A673 (cell line): ENCODE data around the gene TYW5. TPM values are rescaled to one million over a fixed set of nuclear protein-coding genes. Genes with fewer than 3 reads are reported as not detected.

ENCODE experiments used
- BruUV-seq: library from RNA; stranded (reverse); fragments of 400-500 nt; replicated peaks from 2 replicates; lab custom pipeline; 2021; lab: Mats Ljungman, UMichigan
- CTCF ChIA-PET: fragments of 300-600 bp; sonication (Branson Sonifier 250); formaldehyde crosslinking; loops from one replicate; lab custom pipeline; 2022; ENCODE audit warnings: antibody characterized with exemption; lab: Charles Lee
- POLR2A ChIA-PET: fragments of 300-600 bp; sonication (Branson Sonifier 250); formaldehyde crosslinking; loops from one replicate; lab custom pipeline; 2022; ENCODE audit warnings: antibody characterized with exemption; ENCODE audit not compliant: low non-redundant PET; lab: Charles Lee
- DNase-seq: peaks from one replicate; pipeline ENCODE4 v3.0.0-alpha.2; 2015; ENCODE audit warnings: low spot score
- H3K27ac ChIP-seq: fragments of 200-600 bp; sonication (generic); 2 replicates; pipeline ENCODE4 v1.5.1; 2016; ENCODE audit warnings: mixed run types, low read depth, mild to moderate bottlenecking, mixed read lengths, antibody characterized with exemption, low read length; ENCODE audit not compliant: poor library complexity, severe bottlenecking
- H3K27me3 ChIP-seq: fragments of 200-600 bp; sonication (generic); replicated peaks from 2 replicates; pipeline ENCODE4 v1.6.1; 2017; ENCODE audit warnings: mixed run types, low read depth, mild to moderate bottlenecking, mixed read lengths, antibody characterized with exemption, low read length; ENCODE audit not compliant: insufficient read depth, poor library complexity
- H3K36me3 ChIP-seq: fragments of 200-600 bp; sonication (generic); 2 replicates; pipeline ENCODE4 v1.6.1; 2016; ENCODE audit warnings: mixed run types, mild to moderate bottlenecking, mixed read lengths, antibody characterized with exemption, low read length; ENCODE audit not compliant: insufficient read depth, poor library complexity, severe bottlenecking
- H3K4me1 ChIP-seq: fragments of 200-600 bp; sonication (generic); 2 replicates; pipeline ENCODE4 v1.6.1; 2017; ENCODE audit warnings: mixed run types, mild to moderate bottlenecking, mixed read lengths, antibody characterized with exemption, low read length; ENCODE audit not compliant: insufficient read depth, poor library complexity, severe bottlenecking
- H3K4me3 ChIP-seq: fragments of 200-600 bp; sonication (generic); 2 replicates; pipeline ENCODE4 v1.5.1; 2016; ENCODE audit warnings: low read depth, mixed run types, mild to moderate bottlenecking, mixed read lengths, low read length; ENCODE audit not compliant: poor library complexity, severe bottlenecking
- H3K9me3 ChIP-seq: fragments of 200-600 bp; sonication (generic); 2 replicates; pipeline ENCODE4 v1.6.1; 2016; ENCODE audit warnings: mixed run types, low read depth, mild to moderate bottlenecking, mixed read lengths, antibody characterized with exemption, low read length; ENCODE audit not compliant: poor library complexity, severe bottlenecking
- EZH2 ChIP-seq: fragments of 200-600 bp; sonication (generic); IDR thresholded peaks from 2 replicates; pipeline ENCODE4 v1.6.1; 2017; ENCODE audit warnings: borderline replicate concordance, low read depth, mild to moderate bottlenecking, mixed read lengths, antibody characterized with exemption, low read length; ENCODE audit not compliant: poor library complexity, severe bottlenecking
- intact Hi-C: fragments of 100-400 bp; cut with micrococcal nuclease; formaldehyde crosslinking; loops from one replicate; pipeline ENCODE4 v1.10.0; 2022; ENCODE audit not compliant: unreplicated experiment
- total RNA-seq: library from RNA; stranded (reverse); gene quantifications from 2 replicates; pipeline ENCODE4 v1.2.3, GENCODE V29; 2021
- TF ChIP-seq, protein P1 (sequence below): fragments of 300-800, 200-600 bp; sonication (generic); conservative IDR thresholded peaks from 2 replicates; pipeline ENCODE4 v1.5.1; 2017; ENCODE audit warnings: low read depth, mild to moderate bottlenecking, antibody characterized with exemption, low read length, moderate library complexity, mixed read lengths

TYW5 gene
- total RNA-seq, 1 experiment from 2014 or later: 6.9 TPM

GRCh38 chr2:199962203-199962602, 6.9 kb upstream of the TYW5 start:
- no peak for DNase-seq
- no peaks in the 10 kb centered on the region for H3K4me1 ChIP-seq
- H3K9me3 ChIP-seq: no peaks in the 10 kb centered on the region
- H3K36me3 ChIP-seq: peaks cover 50% of the 10 kb centered on the region
- ChIA-PET POLR2A (no interaction called here), CTCF (no interaction called here)
- intact Hi-C loops: no loop called here
- no peaks in the 10 kb centered on the region for H3K27me3 ChIP-seq
- no TSS peak for BruUV-seq
- no peak for TF ChIP-seq EZH2
- TF ChIP-seq, protein P1, sequence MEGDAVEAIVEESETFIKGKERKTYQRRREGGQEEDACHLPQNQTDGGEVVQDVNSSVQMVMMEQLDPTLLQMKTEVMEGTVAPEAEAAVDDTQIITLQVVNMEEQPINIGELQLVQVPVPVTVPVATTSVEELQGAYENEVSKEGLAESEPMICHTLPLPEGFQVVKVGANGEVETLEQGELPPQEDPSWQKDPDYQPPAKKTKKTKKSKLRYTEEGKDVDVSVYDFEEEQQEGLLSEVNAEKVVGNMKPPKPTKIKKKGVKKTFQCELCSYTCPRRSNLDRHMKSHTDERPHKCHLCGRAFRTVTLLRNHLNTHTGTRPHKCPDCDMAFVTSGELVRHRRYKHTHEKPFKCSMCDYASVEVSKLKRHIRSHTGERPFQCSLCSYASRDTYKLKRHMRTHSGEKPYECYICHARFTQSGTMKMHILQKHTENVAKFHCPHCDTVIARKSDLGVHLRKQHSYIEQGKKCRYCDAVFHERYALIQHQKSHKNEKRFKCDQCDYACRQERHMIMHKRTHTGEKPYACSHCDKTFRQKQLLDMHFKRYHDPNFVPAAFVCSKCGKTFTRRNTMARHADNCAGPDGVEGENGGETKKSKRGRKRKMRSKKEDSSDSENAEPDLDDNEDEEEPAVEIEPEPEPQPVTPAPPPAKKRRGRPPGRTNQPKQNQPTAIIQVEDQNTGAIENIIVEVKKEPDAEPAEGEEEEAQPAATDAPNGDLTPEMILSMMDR: no peak
- no peak overlapping the region for H3K27ac ChIP-seq
- no peak overlapping the region for H3K4me3 ChIP-seq

- Histone ChIP-seq H3K4me1 (peaks cover 9% of the 10 kb centered on the region), H3K27me3 (no peaks in the 10 kb centered on the region), H3K27ac (no peak overlapping the region), H3K9me3 (no peaks in the 10 kb centered on the region), H3K36me3 (peaks cover 33% of the 10 kb centered on the region), H3K4me3 (no peak overlapping the region)
- intact Hi-C loops: loop anchor here (5.0 kb wide), 1 partner anchor 854 kb away; the partner anchor contains the start of gene BZW1
- ChIA-PET POLR2A (interaction anchor here (0.5 kb wide), 1 partner anchor 18 kb away, joined by 7 read pairs; no protein-coding TSS in a partner anchor), CTCF (no interaction called here)
- TF ChIP-seq, protein P1: no peak
- no peak for TF ChIP-seq EZH2
- no peak for DNase-seq
- BruUV-seq: no TSS peak
Measured at GRCh38 chr2:199958014-199958413, 2.7 kb upstream of the TYW5 start.

- TF ChIP-seq EZH2: no peak
- TF ChIP-seq, protein P1: no peak
- POLR2A ChIA-PET: no interaction called here
- DNase-seq: peak; percentile 24
- intact Hi-C loops: loop anchor here (5.0 kb wide), 1 partner anchor 856 kb away; the partner anchor contains the start of gene BZW1
- CTCF ChIA-PET: no interaction called here
- H3K9me3 ChIP-seq: no peaks in the 10 kb centered on the region
- no peaks in the 10 kb centered on the region for H3K27me3 ChIP-seq
- peak overlapping the region; percentile 98 for H3K27ac ChIP-seq
- H3K4me1 ChIP-seq: peaks cover 9% of the 10 kb centered on the region
- H3K4me3 ChIP-seq: peak overlapping the region; percentile 67
- H3K36me3 ChIP-seq: peaks cover 16% of the 10 kb centered on the region
- BruUV-seq: no TSS peak
Measured at GRCh38 chr2:199956062-199956380, 730 bp upstream of the TYW5 start.
